Right lung (tissue), 5 donors: Measurements from ENCODE around the gene CFAP69. TPM values are rescaled to one million over a fixed set of nuclear protein-coding genes. Genes with fewer than 3 reads are reported as not detected.
"Not testable (repeated sequence)": the region's sequence is repeated elsewhere in the genome, so short reads cannot be mapped to it uniquely, and the experiment has no call there.

Source experiments
- DNase-seq, 2 donors: peaks; one replicate each; pipeline ENCODE4 v3.0.0-alpha.2; 2013
- polyA plus RNA-seq, 5 donors: library from polyadenylated mRNA; unstranded; fragments of 120-200 nt; gene quantifications; one replicate each; pipeline versions ENCODE4 v1.2.1 to v1.2.3, GENCODE V29; 2013; ENCODE audit warnings: inconsistent platforms in 1 of 5, low replicate concordance in 1 of 5; ENCODE audit not compliant: insufficient read length in 5 of 5, insufficient read depth in 1 of 5

Gene CFAP69
- polyA plus RNA-seq, 5 donors = 8.9 to 15.1 (median 13.3) TPM

- no peak for DNase-seq
Measured at GRCh38 chr7:90231304-90231703, 13.7 kb upstream of the CFAP69 start.

DNA sequence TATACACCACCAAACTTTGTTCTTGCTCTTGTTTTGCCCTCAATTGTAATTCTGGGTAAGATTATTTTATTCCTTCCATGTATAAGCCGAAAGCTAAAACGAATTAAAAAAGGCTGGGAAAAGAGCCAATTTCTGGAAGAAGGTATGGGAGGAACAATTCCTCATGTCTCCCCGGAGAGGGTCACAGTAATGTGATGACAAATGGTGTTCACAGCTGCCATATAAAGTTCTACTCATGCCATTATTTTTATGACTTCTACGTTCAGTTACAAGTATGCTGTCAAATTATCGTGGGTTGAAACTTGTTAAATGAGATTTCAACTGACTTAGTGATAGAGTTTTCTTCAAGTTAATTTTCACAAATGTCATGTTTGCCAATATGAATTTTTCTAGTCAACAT, 12.5 kb upstream of the CFAP69 start:
- DNase-seq = no peak

DNA sequence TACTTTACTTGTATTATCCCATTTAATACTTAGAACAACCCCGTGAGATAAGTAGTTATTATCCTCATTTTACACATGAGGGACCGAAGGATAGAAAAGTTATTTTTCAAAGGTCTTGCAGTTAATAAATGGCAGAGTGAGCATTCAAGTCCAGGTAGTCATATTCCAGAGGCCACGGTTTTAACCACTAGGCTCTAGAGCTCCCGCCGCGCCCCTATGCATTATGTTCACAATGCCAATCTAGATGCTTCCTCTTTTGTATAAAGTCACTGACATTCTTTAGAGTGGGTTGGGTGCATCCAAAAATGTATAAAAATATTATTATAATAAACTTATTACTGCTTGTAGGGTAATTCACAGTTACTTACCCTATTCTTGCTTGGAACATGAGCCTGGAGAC, 11.4 kb upstream of the CFAP69 start:
- DNase-seq = no peak

- DNase-seq = no peak
Measured at GRCh38 chr7:90236721-90237289, 8.2 kb upstream of the CFAP69 start.

DNA sequence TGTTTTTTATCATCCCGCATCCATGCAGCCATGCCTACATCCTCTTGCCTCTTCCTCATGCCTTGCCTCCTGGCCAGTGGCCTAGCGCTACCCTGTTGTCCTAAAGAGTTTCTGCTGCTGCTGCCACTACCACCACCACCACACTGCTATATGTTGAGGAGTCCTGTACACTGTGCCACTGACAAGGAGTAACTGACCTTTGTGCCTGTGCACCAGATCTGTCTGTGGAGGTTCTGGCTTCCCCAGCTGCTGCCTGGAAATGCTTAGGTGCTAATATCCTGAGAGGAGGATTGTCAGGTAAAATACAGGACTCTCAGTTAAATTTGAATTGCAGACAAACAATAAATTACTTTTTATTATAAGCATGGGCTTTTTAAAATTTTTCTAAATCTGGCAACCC, 7.0 kb upstream of the CFAP69 start:
- DNase-seq = no peak

- no peak for DNase-seq
Measured at GRCh38 chr7:90238583-90238982, 6.4 kb upstream of the CFAP69 start.

DNA sequence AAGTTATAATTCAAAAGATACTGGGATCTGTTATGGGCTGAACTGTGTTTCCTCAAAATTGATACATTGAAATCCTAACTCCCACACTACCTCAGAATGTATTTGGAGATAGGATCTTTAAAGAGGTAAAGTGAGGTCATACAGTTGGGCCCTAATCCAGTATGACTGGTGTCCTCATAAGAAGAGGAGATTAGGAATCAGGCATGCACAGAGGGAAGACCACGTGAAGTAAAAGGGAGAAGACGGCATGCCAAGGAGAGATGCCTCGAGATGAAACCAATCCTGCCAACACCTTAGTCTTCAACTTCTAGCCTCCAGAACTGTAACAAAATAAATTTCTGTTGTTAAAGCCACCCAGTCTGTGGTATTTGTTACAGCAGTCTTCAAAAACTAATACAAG, 5.9 kb upstream of the CFAP69 start:
- no peak for DNase-seq

- DNase-seq = no peak
Measured at GRCh38 chr7:90239625-90240228, 5.2 kb upstream of the CFAP69 start.

DNA sequence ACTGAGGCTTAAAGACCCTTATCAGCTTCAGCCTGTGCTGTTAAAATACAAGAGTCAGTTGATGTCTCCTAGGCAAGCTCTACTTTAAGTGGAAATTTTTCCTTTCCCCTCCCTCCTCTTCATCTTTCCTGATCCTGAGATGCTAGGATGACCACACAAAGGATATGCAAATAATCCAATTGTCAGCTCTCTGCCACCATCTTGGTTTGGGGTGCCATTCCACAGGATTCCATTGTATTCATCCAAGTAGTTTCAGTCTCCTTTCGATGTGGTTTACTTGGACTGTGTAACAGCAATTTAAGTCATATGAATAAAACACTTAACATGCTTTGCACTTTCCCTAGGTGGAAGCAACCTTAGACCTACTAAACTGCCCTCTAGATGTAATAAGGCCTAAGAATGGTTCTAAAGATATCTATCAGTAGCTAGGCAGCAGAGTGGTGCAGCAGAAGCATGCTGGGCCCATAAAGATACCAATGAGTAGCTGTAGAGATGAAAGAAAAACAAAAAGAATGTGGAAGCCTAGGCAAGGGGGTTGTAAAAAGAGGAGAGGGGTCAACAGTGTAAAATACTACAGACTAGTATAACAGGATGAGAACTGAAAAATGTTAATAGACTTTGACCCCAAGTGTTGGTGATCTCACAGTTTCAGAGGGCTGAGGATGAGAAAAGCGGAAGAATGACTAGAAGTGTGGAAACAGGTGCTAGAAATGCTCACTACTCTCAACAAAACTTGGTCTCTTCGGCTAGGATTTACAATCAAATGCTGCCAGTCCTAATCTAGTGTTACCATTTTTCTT, 2.4 kb upstream of the CFAP69 start:
- DNase-seq = no peak

DNA sequence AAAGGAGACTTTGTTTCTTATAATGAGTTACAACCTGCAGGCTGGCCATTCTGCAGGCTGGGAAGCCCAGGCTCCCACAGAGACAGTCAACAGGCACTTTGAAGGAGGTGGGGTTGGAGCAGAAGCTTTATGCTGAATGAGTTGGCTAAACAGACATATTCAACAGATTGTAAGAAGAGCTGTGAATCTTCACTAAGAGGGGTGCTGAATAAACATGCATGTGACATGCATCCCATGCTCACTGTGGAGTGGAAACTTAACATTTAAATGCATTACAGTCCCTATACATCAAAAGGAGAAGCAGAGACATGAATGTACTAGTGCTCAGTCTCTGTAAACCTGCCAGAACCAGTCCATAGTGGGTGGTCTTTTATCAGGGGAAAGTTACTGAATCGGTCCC, 1.4 kb upstream of the CFAP69 start:
- no peak for DNase-seq

GRCh38 chr7:90244565-90244908, 437 bp upstream of the CFAP69 start:
- DNase-seq = no peak

GRCh38 chr7:90246171-90246570, 1.2 kb downstream of the CFAP69 start:
- DNase-seq = no peak

GRCh38 chr7:90248706-90249105, 3.7 kb downstream of the CFAP69 start:
- no peak for DNase-seq

DNA sequence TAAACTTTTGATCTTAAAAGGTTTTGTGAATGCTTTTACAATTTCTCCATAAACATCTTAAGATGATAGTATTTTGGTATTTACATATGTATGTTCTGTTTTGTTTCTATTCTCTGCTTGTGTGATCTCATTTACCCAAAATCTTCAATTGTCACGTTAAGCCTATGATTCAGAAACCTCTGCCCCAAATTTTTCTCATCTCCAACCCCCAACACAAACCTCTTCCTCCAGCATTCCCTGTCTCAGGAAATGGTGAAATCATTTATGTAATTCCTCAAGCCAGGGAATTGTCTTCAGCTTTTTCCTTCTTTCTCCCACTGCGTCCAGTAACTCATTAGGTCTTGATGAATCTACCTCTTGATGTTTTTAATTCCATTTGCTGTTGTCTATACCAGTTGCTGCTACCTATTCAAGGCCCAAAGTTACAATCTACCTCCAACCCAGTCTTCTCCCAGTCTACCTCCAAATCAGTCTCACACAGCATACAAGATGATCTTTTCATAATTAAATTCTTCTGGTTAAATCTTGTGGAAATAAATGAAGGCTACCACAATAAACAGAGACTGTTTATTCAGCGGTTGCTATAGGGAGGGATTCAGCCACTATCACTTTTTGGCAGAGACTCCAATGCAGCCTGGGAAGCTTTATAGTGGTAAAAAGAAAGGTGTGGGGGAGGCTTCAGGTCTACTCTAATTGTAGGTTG, 5.8 kb downstream of the CFAP69 start:
- no peak for DNase-seq

- no peak for DNase-seq
Measured at GRCh38 chr7:90251304-90251635, 6.3 kb downstream of the CFAP69 start.

DNA sequence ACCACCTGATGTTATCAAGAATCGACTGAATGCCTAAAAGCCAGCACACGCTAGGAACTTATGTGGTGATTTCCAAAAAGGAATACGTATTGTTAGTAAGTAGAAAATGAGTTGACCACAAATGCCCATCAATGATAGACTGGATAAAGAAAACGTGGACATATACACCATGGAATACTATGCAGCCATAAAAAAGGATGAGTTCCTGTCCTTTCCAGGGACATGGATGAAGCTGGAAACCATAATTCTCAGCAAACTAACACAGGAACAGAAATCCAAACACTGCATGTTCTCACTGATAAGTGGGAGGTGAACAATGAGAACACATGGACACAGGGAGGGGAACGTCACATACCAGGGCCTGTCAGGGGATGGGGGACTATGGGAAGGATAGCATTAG, 11.0 kb downstream of the CFAP69 start:
- not testable (repeated sequence) for DNase-seq

GRCh38 chr7:90256778-90257177, 11.8 kb downstream of the CFAP69 start:
- DNase-seq = no peak

GRCh38 chr7:90261441-90261840, 16.5 kb downstream of the CFAP69 start:
- no peak for DNase-seq

GRCh38 chr7:90262438-90262837, 17.5 kb downstream of the CFAP69 start:
- DNase-seq = no peak

GRCh38 chr7:90266808-90267207, 21.8 kb downstream of the CFAP69 start:
- DNase-seq = no peak

- no peak for DNase-seq
Measured at GRCh38 chr7:90267263-90267858, 22.4 kb downstream of the CFAP69 start.

GRCh38 chr7:90269163-90269562, 24.2 kb downstream of the CFAP69 start:
- no peak for DNase-seq
